Upper lobe of left lung (tissue), 4 donors: ENCODE measurements around the gene LRRK1.

Source experiments
- CTCF ChIP-seq, 6 experiments: fragments of 450-650 bp in 4 of 6; fragments of 200-600 bp in 2 of 6; sonication (generic) in 2 of 6; IDR thresholded peaks; one replicate each; pipeline ENCODE4 v1.5.1; 2016 to 2019; ENCODE audit warnings: antibody characterized with exemption in 6 of 6
- EP300 ChIP-seq, 4 donors: sonication (generic); formaldehyde crosslinking; IDR thresholded peaks; one replicate each; pipeline ENCODE4 v1.5.1; 2017; ENCODE audit warnings: antibody characterized with exemption in 4 of 4, control low read depth in 2 of 4
- POLR2AphosphoS5 ChIP-seq, 2 donors: sonication (generic); formaldehyde crosslinking; IDR thresholded peaks; one replicate each; pipeline ENCODE4 v1.5.1; 2017; ENCODE audit warnings: antibody characterized with exemption in 2 of 2

- no peak for TF ChIP-seq CTCF (IDR thresholded peaks at IDR 0.05)
- no peak for TF ChIP-seq POLR2AphosphoS5 (IDR thresholded peaks at IDR 0.05)
- TF ChIP-seq EP300 (IDR thresholded peaks at IDR 0.05): no peak
Measured at GRCh38 chr15:100892013-100892355, 27.2 kb upstream of the LRRK1 start.
